ENCODE results near the gene MBP. TPM values are rescaled to one million over a fixed set of nuclear protein-coding genes. Genes with fewer than 3 reads are reported as not detected.

Gene MBP
- total and polyA plus RNA-seq, 2 of the 13 experiments (the other 11 are each of a cell fraction or from before 2014, with no cell fraction given), result 5.0 to 8.5 TPM

GRCh38 chr18:77143196-77143595 lies 10.6 kb upstream of the MBP start:
- Histone ChIP-seq H3K4me1 (ENCODE audit: insufficient read depth, low read length) (peaks cover 11% of the 10 kb centered on the region), H3K9ac (ENCODE audit: insufficient read depth, low read depth, low read length) (no peak overlapping the region), H3K9me3 (ENCODE audit: low read length) (peaks cover 7% of the 10 kb centered on the region), H2AFZ (ENCODE audit: low read length) (no peak overlapping the region), H3K79me2 (ENCODE audit: insufficient read depth, low read length) (no peaks in the 10 kb centered on the region), H3K4me2 (ENCODE audit: low read depth, low read length) (no peak overlapping the region), H3K36me3 (replicated peaks in 1 of 2; ENCODE audit: control insufficient read depth in 1 of 2, insufficient read depth in 2 of 2, low read length in 2 of 2) (no peaks in the 10 kb centered on the region), H3K4me3 (replicated peaks in 1 of 3; ENCODE audit: insufficient read depth in 1 of 3, low read depth in 2 of 3, low read length in 3 of 3) (no peak overlapping the region), H4K20me1 (ENCODE audit: insufficient read depth, low read length) (no peaks in the 10 kb centered on the region), H3K27ac (ENCODE audit: extremely low read length, insufficient read depth, low read length) (no peak overlapping the region), H3K27me3 (ENCODE audit: control insufficient read depth in 1 of 2, insufficient read depth in 2 of 2, low read length in 2 of 2) (peaks cover 0 to 15% of the 10 kb centered on the region in 2 experiments; a peak in 1 of 5 replicates)
- CTCF ChIA-PET (ENCODE audit: low intra/inter-chr PET ratio, low total read pairs), result no interaction called here
- no peak for TF ChIP-seq NR2F1 (CRISPR knock-in tag; IDR thresholded peaks at IDR 0.05)
- TF ChIP-seq CENPX (CRISPR knock-in tag; IDR thresholded peaks at IDR 0.05), result no peak
- TF ChIP-seq ZNF710 (CRISPR knock-in tag; IDR thresholded peaks at IDR 0.05; ENCODE audit: borderline replicate concordance), result no peak
- no peak for TF ChIP-seq ZNF713 (CRISPR knock-in tag; IDR thresholded peaks at IDR 0.05)
- POLR2A ChIA-PET, result no interaction called here
- intact Hi-C loops (cut with micrococcal nuclease; ENCODE audit: unreplicated experiment), result loop anchor here (5.0 kb wide), 1 partner anchor 559 kb away; no protein-coding TSS in a partner anchor
- ATAC-seq (no peak), DNase-seq (ENCODE audit: low spot score) (no peak), FAIRE-seq (no peak)
- 0% methylated on average over 1 of the region's 2 CpGs for WGBS (ENCODE audit: low lambda C conversion rate)
- no TSS peak for BruUV-seq (replicated peaks)
- in situ Hi-C loops (cut with HindIII; ENCODE audit: extremely low pct_ligation_motif_present, low pct_unique_long_range_greater_than_20kb), result no loop called here

GRCh38 chr18:77141401-77142118 lies 9.0 kb upstream of the MBP start:
- Histone ChIP-seq H3K4me1 (ENCODE audit: insufficient read depth, low read length) (peaks cover 13% of the 10 kb centered on the region), H3K4me3 (replicated peaks in 1 of 3; ENCODE audit: insufficient read depth in 1 of 3, low read depth in 2 of 3, low read length in 3 of 3) (no peak overlapping the region), H3K27me3 (ENCODE audit: control insufficient read depth in 1 of 2, insufficient read depth in 2 of 2, low read length in 2 of 2) (peaks cover 2 to 24% of the 10 kb centered on the region in 2 experiments; a peak in 4 of 5 replicates), H3K9ac (ENCODE audit: insufficient read depth, low read depth, low read length) (no peak overlapping the region), H3K36me3 (replicated peaks in 1 of 2; ENCODE audit: control insufficient read depth in 1 of 2, insufficient read depth in 2 of 2, low read length in 2 of 2) (no peaks in the 10 kb centered on the region), H2AFZ (ENCODE audit: low read length) (no peak overlapping the region), H3K4me2 (ENCODE audit: low read depth, low read length) (no peak overlapping the region), H3K79me2 (ENCODE audit: insufficient read depth, low read length) (no peaks in the 10 kb centered on the region), H3K27ac (ENCODE audit: extremely low read length, insufficient read depth, low read length) (no peak overlapping the region), H3K9me3 (ENCODE audit: low read length) (peaks cover 7% of the 10 kb centered on the region), H4K20me1 (ENCODE audit: insufficient read depth, low read length) (no peaks in the 10 kb centered on the region)
- BruUV-seq (replicated peaks), result no TSS peak
- intact Hi-C loops (cut with micrococcal nuclease; ENCODE audit: unreplicated experiment), result loop anchor here (5.0 kb wide), 1 partner anchor 561 kb away; no protein-coding TSS in a partner anchor
- no peak for FAIRE-seq
- no peak for ATAC-seq
- WGBS (ENCODE audit: low lambda C conversion rate), result 19% methylated on average over 3 of the region's 8 CpGs
- DNase-seq (ENCODE audit: low spot score), result no peak
- in situ Hi-C loops (cut with HindIII; ENCODE audit: extremely low pct_ligation_motif_present, low pct_unique_long_range_greater_than_20kb), result no loop called here
- CTCF ChIA-PET (ENCODE audit: low intra/inter-chr PET ratio, low total read pairs), result no interaction called here
- POLR2A ChIA-PET, result interaction anchor here (1.3 kb wide), 1 partner anchor 27 kb away, joined by 5 read pairs; no protein-coding TSS in a partner anchor
- TF ChIP-seq ZNF281 (CRISPR knock-in tag; IDR thresholded peaks at IDR 0.05; ENCODE audit: borderline replicate concordance) (peak; percentile 33; the same call in 1 of the 2 replicates), FOXM1 (CRISPR knock-in tag; IDR thresholded peaks at IDR 0.05) (no peak)

Measured in HepG2 (cell line).